SK-N-SH (cell line): Measurements from ENCODE around the gene TGFBRAP1. TPM values are rescaled to one million over a fixed set of nuclear protein-coding genes. Genes with fewer than 3 reads are reported as not detected.

Experiments used
- CTCF ChIA-PET: fragments of 300-600, 350-600 bp; formaldehyde crosslinking; extraction: SDS; loops from one replicate; lab custom pipeline; 2021; lab: Yijun Ruan, JAX
- POLR2A ChIA-PET: fragments of 350-600 bp; sonication (Branson Sonifier 250); formaldehyde crosslinking; extraction: SDS; loops from one replicate; lab custom pipeline; 2020; ENCODE audit warnings: antibody characterized with exemption, inconsistent platforms; lab: Yijun Ruan, JAX
- DNase-seq: peaks from one replicate; pipeline ENCODE4 v3.0.0; 2012
- H2AFZ ChIP-seq: fragments of 200-600 bp; sonication (generic); 2 replicates; pipeline ENCODE4 v1.8.1; 2016; ENCODE audit warnings: antibody characterized with exemption, mild to moderate bottlenecking, low read depth
- H3F3A ChIP-seq: fragments of 200-600 bp; sonication (generic); replicated peaks from 2 replicates; pipeline ENCODE3; 2016; ENCODE audit warnings: antibody characterized with exemption, mild to moderate bottlenecking; ENCODE audit not compliant: insufficient read depth
- H3K27ac ChIP-seq, 2 experiments: fragments of 200-500 bp in 1 of 2; fragments of 200-600 bp in 1 of 2; sonication (Bioruptor generic) in 1 of 2; sonication (generic), shearing (Covaris generic) in 1 of 2; 2 replicates each; pipeline versions ENCODE4 v1.5.1 to v1.6.1; 2014 to 2016; ENCODE audit warnings: low read depth in 2 of 2, inconsistent platforms in 1 of 2, low read length in 1 of 2, mild to moderate bottlenecking in 1 of 2, mixed read lengths in 1 of 2
- H3K27me3 ChIP-seq: fragments of 200-600 bp; sonication (generic), shearing (Covaris generic); 2 replicates; pipeline ENCODE4 v1.6.1; 2016; ENCODE audit warnings: mixed run types; ENCODE audit not compliant: insufficient read depth
- H3K36me3 ChIP-seq, 2 experiments: fragments of 200-500 bp in 1 of 2; fragments of 200-600 bp in 1 of 2; sonication (Bioruptor generic) in 1 of 2; sonication (generic) in 1 of 2; replicated peaks in 1 of 2; 2 replicates each; pipeline versions ENCODE3 to v1.5.1; 2014 to 2016; ENCODE audit warnings: low read length in 1 of 2, mild to moderate bottlenecking in 1 of 2; ENCODE audit not compliant: insufficient read depth in 2 of 2, control insufficient read depth in 1 of 2
- H3K4me1 ChIP-seq, 2 experiments: fragments of 200-500 bp in 1 of 2; fragments of 200-600 bp in 1 of 2; sonication (Bioruptor generic) in 1 of 2; sonication (generic), shearing (Covaris generic) in 1 of 2; 2 replicates each; pipeline versions ENCODE4 v1.5.1 to v1.6.1; 2014 to 2016; ENCODE audit warnings: low read depth in 1 of 2, low read length in 1 of 2, mixed run types in 1 of 2; ENCODE audit not compliant: insufficient read depth in 2 of 2, control insufficient read depth in 1 of 2
- H3K4me2 ChIP-seq: fragments of 200-600 bp; sonication (generic), shearing (Covaris generic); 2 replicates; pipeline ENCODE4 v1.6.1; 2017; ENCODE audit warnings: mixed run types
- H3K4me3 ChIP-seq, 2 experiments: fragments of 200-500 bp in 1 of 2; fragments of 200-600 bp in 1 of 2; sonication (Bioruptor generic) in 1 of 2; sonication (generic), shearing (Covaris generic) in 1 of 2; 2 replicates each; pipeline versions ENCODE4 v1.5.1 to v1.8.1; 2014 to 2016; ENCODE audit warnings: low read depth in 2 of 2, inconsistent platforms in 1 of 2, low read length in 1 of 2, mild to moderate bottlenecking in 1 of 2, mixed read lengths in 1 of 2, moderate library complexity in 1 of 2
- H3K79me2 ChIP-seq: fragments of 200-600 bp; sonication (generic); 2 replicates; pipeline ENCODE4 v1.8.1; 2017; ENCODE audit warnings: mild to moderate bottlenecking; ENCODE audit not compliant: insufficient read depth
- H3K9ac ChIP-seq: fragments of 200-600 bp; sonication (generic); 2 replicates; pipeline ENCODE4 v1.6.1; 2017; ENCODE audit warnings: mixed run types
- H3K9me2 ChIP-seq: fragments of 200-600 bp; sonication (generic); 2 replicates; pipeline ENCODE4 v1.6.1; 2017; ENCODE audit warnings: mixed run types
- H3K9me3 ChIP-seq: fragments of 200-600 bp; sonication (generic); 2 replicates; pipeline ENCODE4 v1.6.1; 2017; ENCODE audit warnings: mixed run types, mild to moderate bottlenecking, moderate library complexity
- H4K20me1 ChIP-seq: fragments of 200-600 bp; sonication (generic); 2 replicates; pipeline ENCODE4 v1.6.1; 2017; ENCODE audit warnings: mild to moderate bottlenecking, mixed run types; ENCODE audit not compliant: insufficient read depth
- CTCF ChIP-seq: fragments of 200-600 bp; sonication (generic); IDR thresholded peaks from 2 replicates; pipeline ENCODE4 v1.6.1; 2017; ENCODE audit warnings: antibody characterized with exemption, mild to moderate bottlenecking, moderate library complexity
- ELF1 ChIP-seq: IDR thresholded peaks from 2 replicates; pipeline ENCODE4 v1.4.0; 2012
- EP300 ChIP-seq, 2 experiments: IDR thresholded peaks; 2 replicates each; pipeline versions ENCODE4 v1.4.0 to v1.6.1; 2012; ENCODE audit warnings: borderline replicate concordance in 1 of 2, low read depth in 1 of 2, low read length in 1 of 2
- FOSL2 ChIP-seq: IDR thresholded peaks from 2 replicates; pipeline ENCODE4 v1.4.0; 2012; ENCODE audit warnings: low read depth, mild to moderate bottlenecking, moderate library complexity, borderline replicate concordance
- FOXJ3 ChIP-seq: sonication (generic); formaldehyde crosslinking; IDR thresholded peaks from 2 replicates; pipeline ENCODE4 v1.5.1; 2020; ENCODE audit warnings: mild to moderate bottlenecking, missing genetic modification reagents
- FOXM1 ChIP-seq: IDR thresholded peaks from 2 replicates; pipeline ENCODE4 v1.4.0; 2012; ENCODE audit warnings: low read depth, mild to moderate bottlenecking
- IRF3 ChIP-seq: fragments of 150-350 bp; IDR thresholded peaks from 2 replicates; pipeline ENCODE4 v1.6.1; 2016; ENCODE audit warnings: mild to moderate bottlenecking, low read depth, low read length
- JUND ChIP-seq: IDR thresholded peaks from 2 replicates; pipeline ENCODE4 v1.4.0; 2012
- MEF2A ChIP-seq: IDR thresholded peaks from 2 replicates; pipeline ENCODE4 v1.4.0; 2012; ENCODE audit warnings: low read depth, borderline replicate concordance
- MXI1 ChIP-seq: IDR thresholded peaks from 2 replicates; pipeline ENCODE4 v1.6.1; 2012; ENCODE audit warnings: mild to moderate bottlenecking, low read depth, low read length, improper control_type of control experiment
- NFIC ChIP-seq: IDR thresholded peaks from 2 replicates; pipeline ENCODE4 v1.4.0; 2012; ENCODE audit warnings: borderline replicate concordance
- NRF1 ChIP-seq: IDR thresholded peaks from 2 replicates; pipeline ENCODE4 v1.6.1; 2012; ENCODE audit warnings: low read depth, mild to moderate bottlenecking, low read length
- POLR2AphosphoS5 ChIP-seq: IDR thresholded peaks from 2 replicates; pipeline ENCODE4 v1.6.1; 2012; ENCODE audit warnings: low read depth, low read length
- RAD21 ChIP-seq: IDR thresholded peaks from 2 replicates; pipeline ENCODE4 v1.6.1; 2012; ENCODE audit warnings: mild to moderate bottlenecking, low read length
- RFX5 ChIP-seq: IDR thresholded peaks from 2 replicates; pipeline ENCODE4 v1.6.1; 2012; ENCODE audit warnings: mild to moderate bottlenecking, improper control_type of control experiment, low read length
- RXRA ChIP-seq: IDR thresholded peaks from 2 replicates; pipeline ENCODE4 v1.4.0; 2012; ENCODE audit warnings: low read depth, mild to moderate bottlenecking, borderline replicate concordance
- SIN3A ChIP-seq: IDR thresholded peaks from 2 replicates; pipeline ENCODE4 v1.6.1; 2012; ENCODE audit warnings: low read depth, mild to moderate bottlenecking, low read length, moderate library complexity, borderline replicate concordance
- TCF12 ChIP-seq: IDR thresholded peaks from 2 replicates; pipeline ENCODE4 v1.4.0; 2012
- TEAD4 ChIP-seq: IDR thresholded peaks from 2 replicates; pipeline ENCODE4 v1.4.0; 2012; ENCODE audit warnings: mild to moderate bottlenecking, borderline replicate concordance; ENCODE audit not compliant: insufficient read depth
- USF2 ChIP-seq: fragments of 150-350 bp; IDR thresholded peaks from 2 replicates; pipeline ENCODE4 v1.6.1; 2017; ENCODE audit warnings: antibody characterized with exemption, low read length, low read depth, borderline replicate concordance
- YY1 ChIP-seq: IDR thresholded peaks from 2 replicates; pipeline ENCODE4 v1.4.0; 2012; ENCODE audit warnings: low read depth, mild to moderate bottlenecking
- ZBTB33 ChIP-seq: IDR thresholded peaks from 2 replicates; pipeline ENCODE4 v1.4.0; 2012; ENCODE audit warnings: low read depth, borderline replicate concordance
- WGBS: methylation state at CpG from one replicate; pipeline ENCODE4 v1.1.6; 2017; ENCODE audit warnings: low lambda C conversion rate; 5-methylcytosine and 5-hydroxymethylcytosine counted together
- polyA plus RNA-seq, 3 experiments: library from polyadenylated mRNA; depleted of rRNA; stranded (reverse); fragments of >200 nt; gene quantifications; 2 replicates each; pipeline ENCODE4 v1.2.3, GENCODE V29; 2012

The TGFBRAP1 gene
- polyA plus RNA-seq, 1 of the 3 experiments (the other 2 are of a cell fraction) = 5.7 TPM

GRCh38 chr2:105291981-105292380, 37.6 kb downstream of the TGFBRAP1 start:
- Histone ChIP-seq H3K27ac (no peak overlapping the region), H4K20me1 (no peaks in the 10 kb centered on the region), H3K4me1 (peaks cover 0 to 3% of the 10 kb centered on the region in 2 experiments; a peak in 1 of 4 replicates), H3K79me2 (no peaks in the 10 kb centered on the region), H3K9me3 (no peaks in the 10 kb centered on the region), H3K4me3 (no peak overlapping the region), H3K36me3 (peaks cover 21 to 50% of the 10 kb centered on the region in 2 experiments), H3F3A (peaks cover 7% of the 10 kb centered on the region), H3K4me2 (no peak overlapping the region), H3K9ac (no peak overlapping the region), H2AFZ (no peak overlapping the region), H3K27me3 (no peaks in the 10 kb centered on the region), H3K9me2 (no peaks in the 10 kb centered on the region)
- no peak for DNase-seq
- CTCF ChIA-PET = interaction anchor here (0.6 to 3.9 kb wide), 6 partner anchors 20 to 178 kb away, joined by 3 to 42 read pairs (median 4); no protein-coding TSS in a partner anchor
- POLR2A ChIA-PET = no interaction called here
- whole genome bisulfite sequencing = 91% methylated on average over 2 of the region's 2 CpGs
- TF ChIP-seq TCF12 (no peak), MXI1 (no peak), EP300 (IDR thresholded peaks at IDR 0.05; ENCODE audit: borderline replicate concordance in 1 of 2, low read depth in 1 of 2, low read length in 1 of 2) (no peak), FOXM1 (no peak), IRF3 (no peak), ZBTB33 (no peak), FOXJ3 (no peak), JUND (no peak), YY1 (no peak), USF2 (no peak)

GRCh38 chr2:105290981-105291660, 38.4 kb downstream of the TGFBRAP1 start:
- Histone ChIP-seq H3F3A (peaks cover 4% of the 10 kb centered on the region), H3K27me3 (no peaks in the 10 kb centered on the region), H3K9ac (no peak overlapping the region), H3K36me3 (peaks cover 20 to 50% of the 10 kb centered on the region in 2 experiments), H3K27ac (no peak overlapping the region), H3K9me3 (no peaks in the 10 kb centered on the region), H3K4me2 (no peak overlapping the region), H3K4me3 (no peak overlapping the region), H3K4me1 (peaks cover 0 to 3% of the 10 kb centered on the region in 2 experiments; a peak in 1 of 4 replicates), H4K20me1 (no peaks in the 10 kb centered on the region), H3K9me2 (no peaks in the 10 kb centered on the region), H2AFZ (no peak overlapping the region), H3K79me2 (no peaks in the 10 kb centered on the region)
- 90% methylated on average over 5 of the region's 6 CpGs for WGBS
- DNase-seq = no peak
- ChIA-PET POLR2A (no interaction called here), CTCF (no interaction called here)
- TF ChIP-seq ELF1 = no peak
- no peak for TF ChIP-seq RXRA
- no peak for TF ChIP-seq FOSL2
- TF ChIP-seq JUND = no peak
- no peak for TF ChIP-seq TCF12
- no peak for TF ChIP-seq SIN3A
- TF ChIP-seq RAD21 = no peak
- TF ChIP-seq MXI1 = no peak
- no peak for TF ChIP-seq POLR2AphosphoS5
- no peak for TF ChIP-seq CTCF
- TF ChIP-seq NRF1 = no peak
- TF ChIP-seq MEF2A = no peak
- TF ChIP-seq TEAD4 = no peak
- no peak for TF ChIP-seq USF2
- TF ChIP-seq NFIC = no peak
- no peak for TF ChIP-seq RFX5
- no peak for TF ChIP-seq FOXJ3
